Measurements from ENCODE around the gene RIN3.

The RIN3 gene

GRCh38 chr14:92557544-92557912 is 43.9 kb downstream of the RIN3 start:
- no peak overlapping the region for H3K27ac ChIP-seq
- TF ChIP-seq ZFX (IDR thresholded peaks at IDR 0.05; ENCODE audit: borderline replicate concordance) (no peak), CTCF (IDR thresholded peaks at IDR 0.05) (no peak)

DNA sequence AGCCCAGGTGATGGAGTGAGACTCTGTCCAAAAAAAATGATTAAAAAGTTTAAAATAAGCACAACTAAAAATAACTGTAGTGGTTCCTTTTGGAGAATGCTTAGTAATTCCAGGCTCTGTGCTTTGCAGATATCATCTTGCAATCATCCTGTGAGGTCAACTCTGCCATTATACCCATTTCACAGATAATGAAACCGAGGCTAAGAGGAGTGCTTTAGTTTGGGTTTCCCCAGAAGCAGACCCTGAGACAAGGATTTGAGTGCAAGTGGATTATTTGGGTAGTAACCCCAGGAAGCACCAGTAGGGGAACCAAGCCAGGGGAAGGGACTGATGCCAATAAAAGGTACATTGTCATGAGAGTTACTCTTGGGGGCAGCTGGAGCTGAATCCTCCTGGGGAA is 44.7 kb downstream of the RIN3 start:
- no peak overlapping the region for H3K27ac ChIP-seq

DNA sequence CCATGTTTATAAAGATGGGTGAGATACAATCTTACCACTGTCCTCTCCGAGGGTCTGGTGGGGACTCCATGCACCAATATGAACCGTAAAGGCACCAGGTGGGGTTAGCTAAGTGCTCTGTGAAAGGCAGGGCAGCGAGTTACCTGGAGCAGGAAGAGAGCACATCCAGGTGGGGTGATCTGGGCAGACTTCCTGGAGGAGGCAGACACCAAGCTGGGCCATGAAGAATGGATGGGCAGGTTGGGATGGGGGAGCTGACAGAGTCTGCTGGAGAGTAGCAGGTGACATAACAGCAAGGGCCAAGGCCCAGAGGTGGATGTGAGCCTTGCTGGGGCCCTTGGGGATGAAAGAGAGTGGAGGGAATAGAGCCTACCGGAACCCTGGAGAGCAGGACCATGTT is 45.9 kb downstream of the RIN3 start:
- TF ChIP-seq ZFX (IDR thresholded peaks at IDR 0.05; ENCODE audit: borderline replicate concordance) (no peak), CTCF (IDR thresholded peaks at IDR 0.05) (no peak)

More for the DNA sequence above, 44.7 kb downstream of the RIN3 start:
- TF ChIP-seq ZFX (IDR thresholded peaks at IDR 0.05; ENCODE audit: borderline replicate concordance): no peak
- no peak for TF ChIP-seq CTCF (IDR thresholded peaks at IDR 0.05)

DNA sequence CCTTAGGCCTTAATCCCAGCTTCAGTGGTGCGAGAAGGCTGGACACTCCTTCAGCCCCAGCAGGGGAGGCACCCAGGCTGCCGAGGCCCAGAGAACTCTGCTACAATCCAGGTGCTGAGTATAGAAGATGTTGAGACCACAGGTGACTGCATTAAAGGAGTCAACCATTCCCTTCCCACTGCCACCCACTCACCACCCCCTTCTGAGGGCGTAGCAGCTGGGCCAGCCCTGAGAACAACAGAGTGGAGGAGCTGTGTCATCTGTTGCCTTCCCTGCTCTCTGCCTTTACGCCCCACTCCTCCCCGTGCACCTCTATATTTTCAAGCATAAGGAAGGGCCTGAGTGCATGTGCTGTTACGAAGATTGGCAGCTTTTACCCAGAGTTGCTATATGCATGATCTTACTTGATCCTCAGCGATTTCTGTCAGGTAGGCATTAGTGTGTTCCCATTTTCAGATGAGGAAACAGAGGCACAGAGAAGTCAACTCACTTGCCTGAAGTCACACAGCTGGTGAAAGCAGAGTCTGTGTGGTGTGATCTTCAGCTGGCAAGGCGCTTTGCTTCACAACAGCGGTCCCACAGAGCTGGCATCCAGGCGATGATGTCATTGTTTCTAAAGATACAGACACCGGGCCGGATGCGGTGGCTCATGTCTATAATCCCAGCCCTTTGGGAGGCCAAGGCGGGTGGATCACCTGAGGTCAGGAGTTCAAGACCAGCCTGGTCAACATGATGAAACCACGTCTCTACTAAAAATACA is 46.7 kb downstream of the RIN3 start:
- TF ChIP-seq CTCF (IDR thresholded peaks at IDR 0.05) (no peak), ZFX (IDR thresholded peaks at IDR 0.05; ENCODE audit: borderline replicate concordance) (no peak)
- H3K27ac ChIP-seq: no peak overlapping the region

More for the DNA sequence above, 45.9 kb downstream of the RIN3 start:
- no peak overlapping the region for H3K27ac ChIP-seq

GRCh38 chr14:92561906-92562479 is 48.4 kb downstream of the RIN3 start:
- TF ChIP-seq CTCF (IDR thresholded peaks at IDR 0.05): no peak
- no peak for TF ChIP-seq ZFX (IDR thresholded peaks at IDR 0.05; ENCODE audit: borderline replicate concordance)

GRCh38 chr14:92563359-92563758 is 49.8 kb downstream of the RIN3 start:
- TF ChIP-seq ZFX (IDR thresholded peaks at IDR 0.05; ENCODE audit: borderline replicate concordance): no peak
- no peak for TF ChIP-seq CTCF (IDR thresholded peaks at IDR 0.05)
- H3K27ac ChIP-seq: no peak overlapping the region

More at GRCh38 chr14:92561906-92562479, 48.4 kb downstream of the RIN3 start:
- no peak overlapping the region for H3K27ac ChIP-seq

- no peak overlapping the region for H3K27ac ChIP-seq
- TF ChIP-seq ZFX (IDR thresholded peaks at IDR 0.05; ENCODE audit: borderline replicate concordance) (no peak), CTCF (IDR thresholded peaks at IDR 0.05) (no peak)
These were observed 50.2 kb downstream of the RIN3 start for GRCh38 chr14:92563765-92564285.
